HG02970 (cell line): ENCODE measurements around the gene EME2.

Experiments used
- ATAC-seq: cut with Tn5 transposase; IDR thresholded peaks from one replicate; pipeline ENCODE4 v1.9.1; 2021; ENCODE audit warnings: mild to moderate bottlenecking, moderate library complexity, moderate number of reproducible peaks; ENCODE audit not compliant: unreplicated experiment, low FRiP score

Gene EME2

GRCh38 chr16:1776991-1777374, 4.4 kb downstream of the EME2 start:
- no peak for ATAC-seq

GRCh38 chr16:1777375-1778199, 5.0 kb downstream of the EME2 start:
- ATAC-seq, result no peak

GRCh38 chr16:1778200-1779179, 5.9 kb downstream of the EME2 start:
- ATAC-seq, result no peak

- ATAC-seq, result no peak
Observed at GRCh38 chr16:1779234-1779701, 6.7 kb downstream of the EME2 start.

- ATAC-seq, result no peak
Observed at GRCh38 chr16:1779741-1780676, 7.4 kb downstream of the EME2 start.

- no peak for ATAC-seq
Observed at GRCh38 chr16:1780677-1781072, 8.1 kb downstream of the EME2 start.

GRCh38 chr16:1781254-1781653, 8.6 kb downstream of the EME2 start:
- no peak for ATAC-seq

- ATAC-seq, result peak; percentile 1
Observed at GRCh38 chr16:1781758-1782407, 9.3 kb downstream of the EME2 start.

GRCh38 chr16:1782408-1783264, 10.0 kb downstream of the EME2 start, which contains the start of the genes NUBP2 and SPSB3:
NUBP2 (plus strand) TSS chr16:1782960; CDS start chr16:1783021, 61 bp downstream.
SPSB3 (minus strand) TSS chr16:1782571; CDS start chr16:1781483, 1,088 bp downstream.
- ATAC-seq, result peak; percentile 83

GRCh38 chr16:1784977-1785845, 12.6 kb downstream of the EME2 start:
- no peak for ATAC-seq

- ATAC-seq, result no peak
Observed at GRCh38 chr16:1785846-1786170, 13.2 kb downstream of the EME2 start.

- ATAC-seq, result no peak
Observed at GRCh38 chr16:1786242-1787055, 13.8 kb downstream of the EME2 start.

GRCh38 chr16:1787056-1787321, 14.4 kb downstream of the EME2 start:
- ATAC-seq, result no peak

GRCh38 chr16:1787322-1788094, 14.9 kb downstream of the EME2 start:
- ATAC-seq, result no peak

- ATAC-seq, result no peak
Observed at GRCh38 chr16:1788095-1788707, 15.6 kb downstream of the EME2 start.

- ATAC-seq, result no peak
Observed at GRCh38 chr16:1788708-1789100, 16.1 kb downstream of the EME2 start.
